Rectal smooth muscle tissue (tissue), 1 donor: ENCODE data around the gene IL1A.

ENCODE experiments used
- H3K27ac ChIP-seq: one replicate; pipeline ENCODE4 v1.7.0; 2013; ENCODE audit warnings: low read depth, low read length, inconsistent platforms
- H3K27me3 ChIP-seq: one replicate; pipeline ENCODE4 v1.7.0; 2013; ENCODE audit warnings: low read length; ENCODE audit not compliant: control insufficient read depth, insufficient read depth
- H3K36me3 ChIP-seq: one replicate; pipeline ENCODE4 v1.7.0; 2013; ENCODE audit warnings: low read length; ENCODE audit not compliant: control insufficient read depth, insufficient read depth
- H3K4me1 ChIP-seq: one replicate; pipeline ENCODE4 v1.7.0; 2013; ENCODE audit warnings: low read length; ENCODE audit not compliant: control insufficient read depth, insufficient read depth
- H3K4me3 ChIP-seq: one replicate; pipeline ENCODE4 v1.7.0; 2013; ENCODE audit warnings: low read length
- H3K9ac ChIP-seq: one replicate; pipeline ENCODE4 v1.7.0; 2013; ENCODE audit warnings: low read length

The IL1A gene

DNA sequence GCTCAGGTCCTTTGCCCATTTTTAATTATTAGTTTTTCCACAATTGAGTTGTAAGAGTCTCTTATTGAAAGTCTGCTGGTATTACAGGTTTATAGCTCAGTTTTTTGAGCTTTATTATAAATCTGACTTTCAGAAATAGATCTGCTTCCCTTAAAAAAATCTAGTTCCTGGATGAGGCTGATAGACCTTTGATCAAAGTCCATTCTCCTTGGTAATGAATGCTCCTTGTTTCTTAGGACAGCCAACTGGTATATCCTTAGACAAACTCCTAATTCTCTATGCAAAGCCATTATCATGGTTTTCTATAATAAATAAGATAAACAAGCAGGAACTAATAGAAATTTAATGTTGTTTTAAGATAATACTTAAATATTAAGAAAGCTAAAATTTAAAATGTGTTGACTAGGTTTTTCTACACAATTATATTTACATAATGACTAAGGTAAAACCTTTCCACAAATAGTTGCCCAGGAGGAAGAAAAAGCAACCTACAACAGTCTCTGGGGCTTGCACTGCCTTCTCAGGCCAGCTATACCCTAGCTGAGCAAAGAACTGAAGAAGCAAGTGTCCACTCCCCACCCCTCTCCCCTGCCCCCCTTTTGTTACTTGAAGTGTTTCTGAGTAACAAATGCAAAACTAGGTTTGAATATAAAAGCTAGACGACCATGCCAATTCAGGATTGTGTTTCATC lies 46.6 kb downstream of the IL1A start:
- H3K4me1 ChIP-seq: no peaks in the 10 kb centered on the region
- no peaks in the 10 kb centered on the region for H3K36me3 ChIP-seq
- no peaks in the 10 kb centered on the region for H3K27me3 ChIP-seq
- H3K9ac ChIP-seq: no peak overlapping the region
- H3K4me3 ChIP-seq: no peak overlapping the region
- H3K27ac ChIP-seq: no peak overlapping the region

DNA sequence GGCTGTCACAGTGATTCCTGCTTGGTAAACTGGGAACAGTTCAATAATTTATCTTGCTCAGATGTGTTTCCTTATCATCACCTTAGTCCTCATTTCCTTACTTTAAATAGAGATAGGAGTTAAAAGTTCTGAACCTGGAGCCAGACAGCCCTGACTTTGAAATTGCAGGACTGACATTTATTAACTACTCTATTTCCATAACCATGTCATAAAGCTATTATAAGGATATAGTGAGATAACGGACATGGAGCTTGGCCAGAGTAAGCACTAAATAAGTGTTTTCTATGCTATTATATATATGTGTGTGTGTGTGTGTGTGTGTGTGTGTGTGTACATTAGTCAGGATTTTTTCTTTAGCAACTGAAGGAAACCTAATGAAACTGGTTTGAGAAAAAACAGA lies 50.4 kb downstream of the IL1A start:
- no peaks in the 10 kb centered on the region for H3K4me1 ChIP-seq
- H3K9ac ChIP-seq: no peak overlapping the region
- no peak overlapping the region for H3K4me3 ChIP-seq
- no peaks in the 10 kb centered on the region for H3K27me3 ChIP-seq
- H3K36me3 ChIP-seq: no peaks in the 10 kb centered on the region
- H3K27ac ChIP-seq: no peak overlapping the region

DNA sequence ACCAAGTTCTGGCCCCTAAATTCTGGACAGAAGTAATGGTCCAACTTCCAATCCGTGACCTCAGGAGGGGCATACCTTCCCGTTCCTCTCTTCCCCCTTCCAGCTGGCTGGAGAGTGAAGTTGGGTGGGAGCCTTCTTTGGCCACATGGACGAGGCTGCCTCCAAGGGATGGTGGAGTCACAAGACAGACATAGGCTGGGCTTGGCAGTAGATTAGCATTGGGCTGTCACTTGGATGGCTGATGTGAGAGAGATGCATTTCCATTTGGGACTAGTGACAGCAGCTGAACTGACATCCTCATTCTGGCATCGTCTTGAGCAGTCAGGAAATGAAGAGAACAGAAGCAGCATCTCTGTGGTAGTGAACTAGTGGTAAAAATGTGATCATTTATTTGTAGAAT lies 50.8 kb downstream of the IL1A start:
- Histone ChIP-seq H3K36me3 (no peaks in the 10 kb centered on the region), H3K27ac (no peak overlapping the region), H3K4me3 (no peak overlapping the region), H3K27me3 (no peaks in the 10 kb centered on the region), H3K4me1 (no peaks in the 10 kb centered on the region), H3K9ac (no peak overlapping the region)

DNA sequence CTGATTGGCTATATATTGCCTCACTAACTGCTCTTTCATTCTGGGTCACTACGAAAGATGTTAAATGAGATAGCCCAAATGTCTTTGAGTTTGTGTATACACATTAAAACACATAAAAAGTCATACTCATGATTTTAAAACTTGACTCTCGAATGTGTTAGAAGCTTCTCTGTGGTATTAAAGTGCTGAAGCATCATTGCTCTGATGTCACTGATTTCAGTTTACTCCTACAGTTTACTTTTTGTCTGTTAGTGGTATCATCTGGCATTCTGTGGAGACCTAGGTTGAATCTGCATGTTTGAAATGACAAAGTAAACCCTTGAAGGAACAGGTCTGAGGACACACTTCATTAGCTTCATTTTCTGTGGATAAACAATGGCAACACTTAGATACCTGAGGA lies 52.8 kb downstream of the IL1A start:
- Histone ChIP-seq H3K9ac (no peak overlapping the region), H3K27me3 (peaks cover 3% of the 10 kb centered on the region), H3K27ac (no peak overlapping the region), H3K36me3 (no peaks in the 10 kb centered on the region), H3K4me3 (no peak overlapping the region), H3K4me1 (no peaks in the 10 kb centered on the region)

DNA sequence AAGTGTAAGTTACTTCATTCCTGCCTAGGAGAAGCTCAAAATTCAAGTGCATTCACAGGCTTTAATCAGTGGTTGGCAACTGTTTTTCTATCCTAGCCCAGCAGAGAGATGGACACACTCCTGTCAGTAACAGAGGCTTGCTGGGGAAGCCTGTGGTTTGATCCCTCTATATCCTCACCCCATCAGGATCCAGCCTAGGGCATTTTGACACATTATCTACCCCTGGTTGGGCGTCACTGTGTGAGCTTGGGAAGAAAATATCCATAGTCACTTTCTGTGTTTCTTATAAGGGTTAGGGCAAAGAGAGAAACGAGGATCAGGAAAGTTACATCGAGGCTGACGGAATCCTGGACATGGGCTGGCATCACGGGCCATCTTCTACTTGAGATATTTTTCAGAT lies 53.5 kb downstream of the IL1A start:
- Histone ChIP-seq H3K4me3 (no peak overlapping the region), H3K4me1 (no peaks in the 10 kb centered on the region), H3K27me3 (peaks cover 3% of the 10 kb centered on the region), H3K36me3 (no peaks in the 10 kb centered on the region), H3K9ac (no peak overlapping the region), H3K27ac (no peak overlapping the region)

DNA sequence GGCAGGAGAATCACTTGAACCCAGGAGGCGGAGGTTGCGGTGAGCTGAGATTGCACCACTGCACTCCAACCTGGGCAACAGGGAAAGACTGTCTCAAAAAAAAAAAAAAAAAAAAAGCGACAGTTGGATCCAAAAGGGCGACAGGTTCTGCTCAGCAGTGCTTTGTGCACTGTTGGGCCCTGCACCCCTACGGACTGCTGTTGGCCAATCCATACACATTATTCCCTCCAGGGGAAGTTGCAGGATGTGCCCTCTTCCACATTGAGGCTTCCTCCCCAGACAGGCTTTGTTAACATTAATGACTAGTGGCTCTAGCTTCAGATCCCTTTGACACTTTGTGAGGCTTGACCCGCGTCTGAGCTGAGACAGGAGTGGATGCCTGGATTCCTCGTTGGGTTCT lies 54.1 kb downstream of the IL1A start:
- no peak overlapping the region for H3K27ac ChIP-seq
- no peaks in the 10 kb centered on the region for H3K4me1 ChIP-seq
- peaks cover 3% of the 10 kb centered on the region for H3K27me3 ChIP-seq
- H3K9ac ChIP-seq: no peak overlapping the region
- no peaks in the 10 kb centered on the region for H3K36me3 ChIP-seq
- no peak overlapping the region for H3K4me3 ChIP-seq

DNA sequence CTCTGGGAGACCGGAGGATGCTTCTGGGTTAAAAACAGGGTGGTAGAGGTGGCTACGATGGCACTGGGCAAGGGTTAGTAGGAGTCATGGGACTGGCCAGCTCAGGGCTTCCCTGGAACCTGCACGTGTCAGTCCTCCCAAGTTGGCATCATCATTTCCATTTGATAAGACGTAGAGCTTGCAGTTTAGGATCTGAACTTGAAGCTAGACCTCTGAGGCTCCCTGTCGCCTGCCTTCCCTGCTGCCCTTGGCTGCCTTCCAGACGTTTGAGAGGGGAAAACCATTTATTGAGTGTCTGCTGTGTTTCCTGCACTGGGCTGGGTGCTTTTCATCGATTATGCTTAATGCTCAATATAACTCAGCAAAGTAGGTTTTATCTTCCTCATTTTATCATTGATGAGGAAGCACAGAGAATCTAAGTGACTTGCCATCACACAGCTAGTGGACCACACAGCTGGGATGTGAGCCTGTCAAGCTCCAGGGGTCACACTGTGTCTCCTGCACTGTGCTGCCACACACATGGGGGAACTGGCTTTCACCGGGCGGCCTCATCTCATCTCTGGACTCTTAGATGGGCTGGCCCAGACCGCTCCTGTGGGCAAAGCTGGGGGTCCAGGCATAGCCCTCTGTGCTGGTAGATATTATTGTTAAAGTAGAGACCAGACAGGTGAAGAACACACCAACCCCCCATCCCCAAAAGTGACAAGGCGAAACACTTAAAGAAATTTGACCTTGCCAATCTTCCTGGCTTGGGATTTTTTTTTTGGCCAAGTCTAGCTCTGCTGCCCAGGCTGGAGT lies 55.7 kb downstream of the IL1A start:
- Histone ChIP-seq H3K27me3 (peaks cover 3% of the 10 kb centered on the region), H3K4me3 (no peak overlapping the region), H3K9ac (no peak overlapping the region), H3K27ac (no peak overlapping the region), H3K36me3 (no peaks in the 10 kb centered on the region), H3K4me1 (no peaks in the 10 kb centered on the region)

DNA sequence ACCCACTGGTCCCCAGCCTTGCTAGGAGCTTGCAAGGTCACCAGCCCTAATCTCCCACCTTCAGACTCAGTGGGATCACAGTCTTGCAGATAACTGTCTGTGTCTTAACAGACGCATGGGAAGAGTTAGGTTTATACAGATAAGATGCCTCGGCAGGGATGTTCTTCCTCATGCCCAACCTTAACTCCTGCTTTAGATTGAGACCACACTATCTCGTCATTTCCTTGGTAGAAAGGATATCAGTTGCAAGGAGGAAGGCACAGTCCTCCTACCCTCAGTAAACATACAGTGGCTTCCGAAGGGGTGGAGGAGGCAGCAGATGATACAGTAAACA lies 56.3 kb downstream of the IL1A start:
- Histone ChIP-seq H3K27me3 (peaks cover 3% of the 10 kb centered on the region), H3K4me3 (no peak overlapping the region), H3K4me1 (no peaks in the 10 kb centered on the region), H3K9ac (no peak overlapping the region), H3K36me3 (no peaks in the 10 kb centered on the region), H3K27ac (no peak overlapping the region)

DNA sequence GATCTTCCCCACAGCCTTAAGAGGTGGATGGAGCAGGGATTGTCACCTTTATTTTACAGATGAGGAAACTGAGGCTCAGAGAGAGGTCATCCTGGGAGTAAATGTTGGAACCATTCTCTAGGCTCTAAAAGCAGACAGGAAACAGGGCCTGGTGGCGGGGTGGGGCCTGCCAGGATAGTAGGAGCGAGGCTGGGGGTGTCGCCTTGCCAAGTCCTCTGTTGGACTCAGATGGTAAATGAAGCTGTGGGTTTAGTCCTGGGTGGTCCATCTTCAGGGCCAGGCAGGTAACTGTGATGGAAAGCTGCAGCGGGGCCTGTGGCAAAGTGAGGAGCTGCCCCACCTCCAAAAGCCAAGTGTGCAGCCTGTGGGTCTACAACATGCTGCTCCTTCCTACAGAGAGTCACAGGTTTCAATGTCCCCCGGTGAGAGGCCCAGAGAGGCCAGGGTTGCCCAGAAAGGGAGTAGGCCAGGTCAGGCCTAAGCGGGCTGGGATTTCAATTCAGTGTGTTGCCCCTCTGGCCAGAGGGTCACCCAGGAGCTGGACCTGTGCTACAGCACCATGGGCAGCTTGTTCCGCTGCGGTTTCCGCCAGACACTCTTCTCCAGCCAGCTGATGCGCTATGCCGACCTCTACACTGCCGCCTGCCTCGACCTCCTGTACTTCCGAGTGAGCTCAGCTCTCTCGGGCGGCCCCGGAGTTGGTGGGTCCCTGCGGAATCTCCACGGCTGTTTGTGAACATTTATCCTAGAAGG lies 56.8 kb downstream of the IL1A start:
- Histone ChIP-seq H3K27ac (no peak overlapping the region), H3K4me1 (no peaks in the 10 kb centered on the region), H3K9ac (no peak overlapping the region), H3K4me3 (no peak overlapping the region), H3K36me3 (no peaks in the 10 kb centered on the region), H3K27me3 (peaks cover 3% of the 10 kb centered on the region)

DNA sequence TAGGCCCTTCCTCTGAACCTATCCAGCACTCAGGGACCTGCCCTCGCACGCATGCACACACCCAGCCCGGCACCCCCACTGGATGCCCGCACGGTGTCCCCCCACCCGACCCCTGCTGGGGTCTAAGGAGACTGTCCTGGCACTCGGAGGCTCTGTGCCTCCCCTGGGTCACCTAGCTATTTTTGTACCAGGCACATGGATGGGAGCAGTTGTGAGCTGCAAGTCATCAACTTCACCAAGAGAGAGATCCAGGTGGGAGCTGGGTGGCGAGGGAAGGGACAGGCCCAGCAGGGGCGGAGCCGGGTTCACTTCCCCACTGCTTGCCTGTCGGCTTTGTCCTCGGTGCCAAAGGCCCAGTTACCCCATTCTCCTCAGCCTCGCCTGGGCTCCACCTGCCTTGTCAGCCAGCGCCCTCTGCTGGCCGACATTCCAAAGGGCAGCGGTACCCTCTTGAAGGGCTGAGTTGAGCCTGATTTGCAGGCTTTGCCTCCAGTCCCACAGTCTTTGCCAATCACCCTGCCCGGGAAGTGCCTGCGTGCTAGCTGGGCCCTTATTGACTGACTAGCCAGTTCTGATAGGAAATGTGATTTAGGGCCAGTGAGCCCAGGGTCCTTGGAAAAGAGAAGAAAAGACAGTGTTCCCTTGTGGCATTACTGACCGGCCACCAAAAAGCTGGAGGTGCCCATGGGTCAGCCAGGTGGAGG lies 57.7 kb downstream of the IL1A start:
- Histone ChIP-seq H3K4me1 (no peaks in the 10 kb centered on the region), H3K9ac (no peak overlapping the region), H3K27me3 (peaks cover 3% of the 10 kb centered on the region), H3K36me3 (no peaks in the 10 kb centered on the region), H3K27ac (no peak overlapping the region), H3K4me3 (no peak overlapping the region)

DNA sequence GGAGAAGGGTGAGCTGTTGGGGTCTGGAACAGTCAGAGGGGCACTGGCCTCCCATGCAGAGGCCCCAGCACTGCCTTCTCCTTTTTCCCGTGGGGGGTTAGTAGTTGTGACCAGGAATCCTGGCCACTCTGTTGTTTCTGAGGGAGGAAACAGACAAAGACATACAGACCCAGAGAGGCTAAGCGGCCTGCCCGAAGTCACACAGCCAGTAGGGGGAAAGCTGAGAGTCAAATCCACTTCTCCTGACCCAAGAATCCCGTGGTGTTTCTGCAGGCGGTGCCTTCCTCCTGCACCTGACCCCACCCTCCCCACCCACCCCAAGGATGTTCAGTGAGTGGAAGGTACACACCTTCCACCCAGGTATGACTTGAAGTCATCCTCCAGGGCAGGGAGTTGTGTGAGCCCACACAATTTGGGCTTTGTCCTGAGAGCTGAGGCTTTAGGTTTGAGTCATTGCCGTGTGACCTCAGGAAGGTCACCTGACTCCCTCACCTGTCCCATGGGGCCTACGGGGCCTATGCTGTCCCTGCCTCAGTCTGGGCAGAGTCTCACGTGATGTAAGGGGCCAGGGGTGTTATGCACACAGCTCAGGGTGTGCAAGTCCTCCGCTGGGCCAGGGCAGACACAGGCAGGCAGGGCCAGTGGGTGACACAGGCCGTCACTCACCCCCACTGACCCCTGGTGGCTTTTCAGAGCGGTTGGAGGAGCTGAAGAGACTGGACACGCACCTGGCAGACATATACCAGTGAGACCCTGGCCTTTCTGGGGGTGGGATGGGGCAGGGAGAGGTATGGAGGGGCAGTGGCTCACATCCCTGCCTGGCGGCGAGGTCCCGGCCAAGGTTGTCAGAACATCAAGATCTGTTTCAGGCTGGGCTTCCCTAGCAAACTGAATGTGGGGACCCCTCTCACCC lies 58.5 kb downstream of the IL1A start:
- H3K4me3 ChIP-seq: no peak overlapping the region
- H3K27ac ChIP-seq: no peak overlapping the region
- H3K9ac ChIP-seq: no peak overlapping the region
- H3K27me3 ChIP-seq: peaks cover 3% of the 10 kb centered on the region
- H3K36me3 ChIP-seq: no peaks in the 10 kb centered on the region
- no peaks in the 10 kb centered on the region for H3K4me1 ChIP-seq
